ENCODE data around the gene TC2N.
"Not testable (repeated sequence)": the region's sequence is repeated elsewhere in the genome, so short reads cannot be mapped to it uniquely, and the experiment has no call there.

Gene TC2N

GRCh38 chr14:91751719-91752118 lies 115.6 kb downstream of the TC2N start:
- DNase-seq = no peak

GRCh38 chr14:91750634-91751198 lies 116.6 kb downstream of the TC2N start:
- DNase-seq = no peak

GRCh38 chr14:91749868-91750267 lies 117.5 kb downstream of the TC2N start:
- no peak for DNase-seq

- DNase-seq = no peak
Observed at GRCh38 chr14:91748049-91748448, 119.3 kb downstream of the TC2N start.

- DNase-seq = no peak
Observed at GRCh38 chr14:91745344-91745743, 122.0 kb downstream of the TC2N start.

GRCh38 chr14:91744068-91744480 lies 123.3 kb downstream of the TC2N start:
- DNase-seq = no peak

- DNase-seq = no peak
Observed at GRCh38 chr14:91743305-91743653, 124.1 kb downstream of the TC2N start.

- no peak for DNase-seq
Observed at GRCh38 chr14:91742621-91743304, 124.6 kb downstream of the TC2N start.

- not testable (repeated sequence) for DNase-seq
Observed at GRCh38 chr14:91739867-91740266, 127.5 kb downstream of the TC2N start.

GRCh38 chr14:91737619-91738018 lies 129.7 kb downstream of the TC2N start:
- no peak for DNase-seq

- DNase-seq = no peak
Observed at GRCh38 chr14:91732859-91733477, 134.4 kb downstream of the TC2N start.

- DNase-seq = no peak
Observed at GRCh38 chr14:91732439-91732838, 134.9 kb downstream of the TC2N start.

- DNase-seq = no peak
Observed at GRCh38 chr14:91731986-91732385, 135.3 kb downstream of the TC2N start, which contains the start of gene CATSPERB. Gene CATSPERB, minus strand, starts transcription at chr14:91732086. Its CDS starts 2,607 bp downstream, at chr14:91729479.

- no peak for DNase-seq
Observed at GRCh38 chr14:91731018-91731417, 136.3 kb downstream of the TC2N start.

GRCh38 chr14:91729756-91730155 lies 137.6 kb downstream of the TC2N start:
- DNase-seq = no peak
